ENCODE measurements around the gene ANAPC15.

The ANAPC15 gene

DNA sequence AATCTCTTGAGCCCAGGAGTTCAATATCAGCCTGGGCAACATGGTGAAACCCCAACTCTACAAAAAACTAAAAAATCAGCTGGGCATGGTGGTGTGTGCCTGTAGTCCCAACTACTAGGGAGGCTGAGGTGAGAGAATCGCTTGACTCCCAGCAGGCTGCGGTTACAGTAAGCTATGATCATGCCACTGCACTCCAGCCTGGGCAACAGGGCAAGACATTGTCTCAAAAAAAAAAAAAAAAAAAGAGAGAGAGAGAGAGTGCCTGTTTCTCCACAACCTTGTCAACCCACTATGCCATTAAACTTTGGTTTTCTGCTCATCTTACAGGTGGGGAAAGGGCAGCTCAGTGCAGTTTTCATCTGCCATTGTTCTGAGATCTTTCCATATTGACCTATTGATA lies 28.2 kb upstream of the ANAPC15 start:
- TF ChIP-seq KLF1 (tag by site-specific recombination; IDR thresholded peaks at IDR 0.05): no peak
- no peak for TF ChIP-seq INSM2 (tag by site-specific recombination; IDR thresholded peaks at IDR 0.05)
- TF ChIP-seq ZNF510 (tag by site-specific recombination; IDR thresholded peaks at IDR 0.05; ENCODE audit: insufficient replicate concordance): no peak
- no peak for TF ChIP-seq OSR2 (tag by site-specific recombination; IDR thresholded peaks at IDR 0.05)
- no peak for TF ChIP-seq ZNF488 (tag by site-specific recombination; IDR thresholded peaks at IDR 0.05)
- no peak for TF ChIP-seq ZNF707 (tag by site-specific recombination; IDR thresholded peaks at IDR 0.05)
- no peak for TF ChIP-seq ZNF768 (tag by site-specific recombination; IDR thresholded peaks at IDR 0.05)
- TF ChIP-seq ZNF394 (tag by site-specific recombination; IDR thresholded peaks at IDR 0.05; ENCODE audit: borderline replicate concordance): no peak
- no peak for TF ChIP-seq ZNF239 (tag by site-specific recombination; IDR thresholded peaks at IDR 0.05)
- no peak for TF ChIP-seq KLF16 (tag by site-specific recombination; IDR thresholded peaks at IDR 0.05)
- no peak for TF ChIP-seq ZNF133 (tag by site-specific recombination; IDR thresholded peaks at IDR 0.05)
- TF ChIP-seq ZNF24 (tag by site-specific recombination; IDR thresholded peaks at IDR 0.05): no peak
- TF ChIP-seq ZNF645 (tag by site-specific recombination; IDR thresholded peaks at IDR 0.05): no peak
- H3K36me3 ChIP-seq (ENCODE audit: control insufficient read depth in 2 of 2, insufficient read depth in 1 of 2, low read length in 2 of 2): no peaks in the 10 kb centered on the region
- H3K27ac ChIP-seq (ENCODE audit: extremely low read depth, low read depth, low read length): no peak overlapping the region
- H3K4me3 ChIP-seq (ENCODE audit: low read depth, low read length): no peak overlapping the region
- CTCF ChIA-PET: interaction anchor here (0.6 to 2.7 kb wide), 3 partner anchors 56 to 138 kb away, joined by 3 to 11 read pairs (median 3); no protein-coding TSS in a partner anchor
- H3K4me1 ChIP-seq (ENCODE audit: control insufficient read depth, insufficient read depth, low read length): no peaks in the 10 kb centered on the region
- POLR2A ChIA-PET: no interaction called here
- no peaks in the 10 kb centered on the region for H3K9me3 ChIP-seq (ENCODE audit: control insufficient read depth, insufficient read depth, low read depth, low read length)

DNA sequence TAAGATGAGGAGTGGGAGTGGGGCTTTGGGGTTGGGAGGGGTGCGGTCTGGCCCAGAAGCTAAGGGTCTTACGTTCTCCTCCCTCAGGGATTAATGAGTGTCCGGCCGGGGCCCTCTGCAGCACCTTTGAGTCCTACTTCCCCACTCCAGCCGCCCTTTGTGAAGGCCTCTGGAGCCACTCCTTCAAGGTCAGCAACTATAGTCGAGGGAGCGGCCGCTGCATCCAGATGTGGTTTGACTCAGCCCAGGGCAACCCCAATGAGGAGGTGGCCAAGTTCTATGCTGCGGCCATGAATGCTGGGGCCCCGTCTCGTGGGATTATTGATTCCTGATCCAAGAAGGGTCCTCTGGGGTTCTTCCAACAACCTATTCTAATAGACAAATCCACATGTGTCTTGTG lies 27.0 kb upstream of the ANAPC15 start:
- ChIA-PET CTCF (interaction anchor here (0.6 to 2.7 kb wide), 2 partner anchors 114 to 148 kb away, joined by 3 to 11 read pairs; no protein-coding TSS in a partner anchor), POLR2A (no interaction called here)
- Histone ChIP-seq H3K36me3 (ENCODE audit: control insufficient read depth in 2 of 2, insufficient read depth in 1 of 2, low read length in 2 of 2) (no peaks in the 10 kb centered on the region), H3K4me3 (ENCODE audit: low read depth, low read length) (no peak overlapping the region), H3K4me1 (ENCODE audit: control insufficient read depth, insufficient read depth, low read length) (no peaks in the 10 kb centered on the region), H3K27ac (ENCODE audit: extremely low read depth, low read depth, low read length) (no peak overlapping the region), H3K9me3 (ENCODE audit: control insufficient read depth, insufficient read depth, low read depth, low read length) (no peaks in the 10 kb centered on the region)
- TF ChIP-seq BCL11B (tag by site-specific recombination; IDR thresholded peaks at IDR 0.05; ENCODE audit: low read depth) (no peak), ZNF610 (tag by site-specific recombination; IDR thresholded peaks at IDR 0.05; ENCODE audit: borderline replicate concordance) (no peak), ZNF514 (tag by site-specific recombination; IDR thresholded peaks at IDR 0.05) (no peak), ZNF549 (tag by site-specific recombination; IDR thresholded peaks at IDR 0.05) (no peak), ZNF664 (tag by site-specific recombination; IDR thresholded peaks at IDR 0.05) (no peak), SP3 (tag by site-specific recombination; IDR thresholded peaks at IDR 0.05) (no peak), ZNF473 (tag by site-specific recombination; IDR thresholded peaks at IDR 0.05) (no peak), ZNF768 (tag by site-specific recombination; IDR thresholded peaks at IDR 0.05) (no peak), INSM2 (tag by site-specific recombination; IDR thresholded peaks at IDR 0.05) (no peak), ZNF404 (tag by site-specific recombination; IDR thresholded peaks at IDR 0.05) (no peak), ZNF350 (tag by site-specific recombination; IDR thresholded peaks at IDR 0.05) (no peak), TSHZ1 (tag by site-specific recombination; IDR thresholded peaks at IDR 0.05; ENCODE audit: borderline replicate concordance) (no peak), HOXA7 (CRISPR knock-in tag; IDR thresholded peaks at IDR 0.05; ENCODE audit: borderline replicate concordance) (no peak), ZBTB17 (tag by site-specific recombination; IDR thresholded peaks at IDR 0.05) (no peak)
- TF ChIP-seq, protein P1, sequence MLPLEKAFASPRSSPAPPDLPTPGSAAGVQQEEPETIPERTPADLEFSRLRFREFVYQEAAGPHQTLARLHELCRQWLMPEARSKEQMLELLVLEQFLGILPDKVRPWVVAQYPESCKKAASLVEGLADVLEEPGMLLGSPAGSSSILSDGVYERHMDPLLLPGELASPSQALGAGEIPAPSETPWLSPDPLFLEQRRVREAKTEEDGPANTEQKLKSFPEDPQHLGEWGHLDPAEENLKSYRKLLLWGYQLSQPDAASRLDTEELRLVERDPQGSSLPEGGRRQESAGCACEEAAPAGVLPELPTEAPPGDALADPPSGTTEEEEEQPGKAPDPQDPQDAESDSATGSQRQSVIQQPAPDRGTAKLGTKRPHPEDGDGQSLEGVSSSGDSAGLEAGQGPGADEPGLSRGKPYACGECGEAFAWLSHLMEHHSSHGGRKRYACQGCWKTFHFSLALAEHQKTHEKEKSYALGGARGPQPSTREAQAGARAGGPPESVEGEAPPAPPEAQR (tag by site-specific recombination; IDR thresholded peaks at IDR 0.05): no peak
